GM23338 (cell line): ENCODE measurements around the gene VPS37B.

Experiments
- CREB1 ChIP-seq: fragments of 250-450 bp; sonication (Bioruptor Pico); IDR thresholded peaks from 2 replicates; pipeline ENCODE4 v1.5.0; 2020; ENCODE audit warnings: low read depth, mild to moderate bottlenecking, moderate library complexity
- EZH2 ChIP-seq: fragments of 200-600 bp; sonication (generic); IDR thresholded peaks from one replicate; pipeline ENCODE4 v1.8.0; 2017; ENCODE audit warnings: antibody characterized with exemption, mild to moderate bottlenecking, low read depth; ENCODE audit not compliant: unreplicated experiment
- EZH2phosphoT487 ChIP-seq: fragments of 200-600 bp; sonication (generic); IDR thresholded peaks from one replicate; pipeline ENCODE4 v1.8.1; 2018; ENCODE audit warnings: antibody characterized with exemption; ENCODE audit not compliant: unreplicated experiment
- JUNB ChIP-seq: IDR thresholded peaks from one replicate; pipeline ENCODE4 v1.6.1; 2016; ENCODE audit warnings: antibody characterized with exemption; ENCODE audit not compliant: unreplicated experiment
- NANOG ChIP-seq: IDR thresholded peaks from 2 replicates; pipeline ENCODE4 v1.6.1; 2016; ENCODE audit warnings: antibody characterized with exemption, borderline replicate concordance
- POLR2AphosphoS5 ChIP-seq: IDR thresholded peaks from 2 replicates; pipeline ENCODE4 v1.6.1; 2016; ENCODE audit warnings: antibody characterized with exemption, low read depth
- STAT1 ChIP-seq: IDR thresholded peaks from one replicate; pipeline ENCODE4 v1.6.1; 2016; ENCODE audit warnings: antibody characterized with exemption; ENCODE audit not compliant: unreplicated experiment
- ZNF114 ChIP-seq: fragments of 250-450 bp; sonication (Bioruptor Pico); IDR thresholded peaks from 2 replicates; pipeline ENCODE4 v1.5.0; 2020; ENCODE audit warnings: mild to moderate bottlenecking, moderate library complexity
- ZNF331 ChIP-seq: fragments of 250-450 bp; sonication (Bioruptor Pico); IDR thresholded peaks from 2 replicates; pipeline ENCODE4 v1.5.0; 2020; ENCODE audit warnings: low read depth, mild to moderate bottlenecking, moderate library complexity
- TF ChIP-seq, protein P1 (sequence below), 2 experiments: fragments of 200-600 bp in 1 of 2; sonication (generic) in 1 of 2; conservative IDR thresholded peaks; 2 replicates each; pipeline versions ENCODE4 v1.5.1 to v1.6.1; 2016 to 2017; ENCODE audit warnings: antibody characterized with exemption in 2 of 2, low read depth in 2 of 2, mild to moderate bottlenecking in 2 of 2, moderate library complexity in 1 of 2
- TF ChIP-seq, protein P2 (sequence below): IDR thresholded peaks from one replicate; pipeline ENCODE4 v1.6.1; 2018; ENCODE audit warnings: antibody characterized with exemption; ENCODE audit not compliant: unreplicated experiment
- TF ChIP-seq, protein P3 (sequence below): IDR thresholded peaks from 2 replicates; pipeline ENCODE4 v1.6.1; 2016; ENCODE audit warnings: antibody characterized with exemption

DNA sequence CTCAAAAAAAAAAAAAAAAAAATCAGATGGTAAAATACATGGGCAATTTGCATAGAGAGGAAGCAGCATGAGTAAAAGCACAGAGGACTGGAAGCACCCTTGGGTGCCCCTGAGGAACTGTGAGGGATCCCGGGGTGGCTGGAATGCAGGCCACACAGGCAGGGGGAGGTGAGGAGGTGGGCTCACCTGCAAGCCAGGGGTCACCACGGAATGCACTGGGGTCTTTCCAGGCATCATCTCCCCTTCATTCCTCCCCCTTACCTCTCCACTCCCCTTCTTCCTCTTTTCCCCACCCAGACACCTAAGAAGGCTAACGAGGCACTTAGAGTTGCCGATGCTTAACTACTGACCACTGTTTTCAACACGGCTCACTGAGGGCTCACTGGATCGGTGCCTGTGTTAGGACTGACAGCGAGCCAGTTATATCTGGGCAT, 75.1 kb downstream of the VPS37B start:
- TF ChIP-seq, protein P1, sequence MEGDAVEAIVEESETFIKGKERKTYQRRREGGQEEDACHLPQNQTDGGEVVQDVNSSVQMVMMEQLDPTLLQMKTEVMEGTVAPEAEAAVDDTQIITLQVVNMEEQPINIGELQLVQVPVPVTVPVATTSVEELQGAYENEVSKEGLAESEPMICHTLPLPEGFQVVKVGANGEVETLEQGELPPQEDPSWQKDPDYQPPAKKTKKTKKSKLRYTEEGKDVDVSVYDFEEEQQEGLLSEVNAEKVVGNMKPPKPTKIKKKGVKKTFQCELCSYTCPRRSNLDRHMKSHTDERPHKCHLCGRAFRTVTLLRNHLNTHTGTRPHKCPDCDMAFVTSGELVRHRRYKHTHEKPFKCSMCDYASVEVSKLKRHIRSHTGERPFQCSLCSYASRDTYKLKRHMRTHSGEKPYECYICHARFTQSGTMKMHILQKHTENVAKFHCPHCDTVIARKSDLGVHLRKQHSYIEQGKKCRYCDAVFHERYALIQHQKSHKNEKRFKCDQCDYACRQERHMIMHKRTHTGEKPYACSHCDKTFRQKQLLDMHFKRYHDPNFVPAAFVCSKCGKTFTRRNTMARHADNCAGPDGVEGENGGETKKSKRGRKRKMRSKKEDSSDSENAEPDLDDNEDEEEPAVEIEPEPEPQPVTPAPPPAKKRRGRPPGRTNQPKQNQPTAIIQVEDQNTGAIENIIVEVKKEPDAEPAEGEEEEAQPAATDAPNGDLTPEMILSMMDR (conservative IDR thresholded peaks at IDR 0.05; ENCODE audit: low read depth in 2 of 2) = no peak
- no peak for TF ChIP-seq POLR2AphosphoS5
- TF ChIP-seq ZNF331 (CRISPR knock-in tag) = no peak
- no peak for TF ChIP-seq EZH2
- no peak for TF ChIP-seq EZH2phosphoT487
- TF ChIP-seq, protein P2, sequence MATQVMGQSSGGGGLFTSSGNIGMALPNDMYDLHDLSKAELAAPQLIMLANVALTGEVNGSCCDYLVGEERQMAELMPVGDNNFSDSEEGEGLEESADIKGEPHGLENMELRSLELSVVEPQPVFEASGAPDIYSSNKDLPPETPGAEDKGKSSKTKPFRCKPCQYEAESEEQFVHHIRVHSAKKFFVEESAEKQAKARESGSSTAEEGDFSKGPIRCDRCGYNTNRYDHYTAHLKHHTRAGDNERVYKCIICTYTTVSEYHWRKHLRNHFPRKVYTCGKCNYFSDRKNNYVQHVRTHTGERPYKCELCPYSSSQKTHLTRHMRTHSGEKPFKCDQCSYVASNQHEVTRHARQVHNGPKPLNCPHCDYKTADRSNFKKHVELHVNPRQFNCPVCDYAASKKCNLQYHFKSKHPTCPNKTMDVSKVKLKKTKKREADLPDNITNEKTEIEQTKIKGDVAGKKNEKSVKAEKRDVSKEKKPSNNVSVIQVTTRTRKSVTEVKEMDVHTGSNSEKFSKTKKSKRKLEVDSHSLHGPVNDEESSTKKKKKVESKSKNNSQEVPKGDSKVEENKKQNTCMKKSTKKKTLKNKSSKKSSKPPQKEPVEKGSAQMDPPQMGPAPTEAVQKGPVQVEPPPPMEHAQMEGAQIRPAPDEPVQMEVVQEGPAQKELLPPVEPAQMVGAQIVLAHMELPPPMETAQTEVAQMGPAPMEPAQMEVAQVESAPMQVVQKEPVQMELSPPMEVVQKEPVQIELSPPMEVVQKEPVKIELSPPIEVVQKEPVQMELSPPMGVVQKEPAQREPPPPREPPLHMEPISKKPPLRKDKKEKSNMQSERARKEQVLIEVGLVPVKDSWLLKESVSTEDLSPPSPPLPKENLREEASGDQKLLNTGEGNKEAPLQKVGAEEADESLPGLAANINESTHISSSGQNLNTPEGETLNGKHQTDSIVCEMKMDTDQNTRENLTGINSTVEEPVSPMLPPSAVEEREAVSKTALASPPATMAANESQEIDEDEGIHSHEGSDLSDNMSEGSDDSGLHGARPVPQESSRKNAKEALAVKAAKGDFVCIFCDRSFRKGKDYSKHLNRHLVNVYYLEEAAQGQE = no peak
- no peak for TF ChIP-seq CREB1 (CRISPR knock-in tag)
- TF ChIP-seq NANOG = no peak
- no peak for TF ChIP-seq JUNB
- TF ChIP-seq ZNF114 (CRISPR knock-in tag) = no peak
- TF ChIP-seq, protein P3, sequence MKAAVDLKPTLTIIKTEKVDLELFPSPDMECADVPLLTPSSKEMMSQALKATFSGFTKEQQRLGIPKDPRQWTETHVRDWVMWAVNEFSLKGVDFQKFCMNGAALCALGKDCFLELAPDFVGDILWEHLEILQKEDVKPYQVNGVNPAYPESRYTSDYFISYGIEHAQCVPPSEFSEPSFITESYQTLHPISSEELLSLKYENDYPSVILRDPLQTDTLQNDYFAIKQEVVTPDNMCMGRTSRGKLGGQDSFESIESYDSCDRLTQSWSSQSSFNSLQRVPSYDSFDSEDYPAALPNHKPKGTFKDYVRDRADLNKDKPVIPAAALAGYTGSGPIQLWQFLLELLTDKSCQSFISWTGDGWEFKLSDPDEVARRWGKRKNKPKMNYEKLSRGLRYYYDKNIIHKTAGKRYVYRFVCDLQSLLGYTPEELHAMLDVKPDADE = no peak
- TF ChIP-seq STAT1 = no peak
